OCI-LY3 (cell line): ENCODE data around the gene TTI1.

ENCODE experiments used
- H2AFZ ChIP-seq: fragments of 200-600, 300-600 bp; shearing (Covaris generic); 2 replicates; pipeline ENCODE4 v1.6.0; 2014; ENCODE audit warnings: antibody characterized with exemption, low read depth, low read length
- H3K27ac ChIP-seq: fragments of 200-600, 300-600 bp; sonication (generic); 2 replicates; pipeline ENCODE4 v1.5.1; 2014; ENCODE audit warnings: mild to moderate bottlenecking, low read length, moderate library complexity, mixed read lengths
- H3K27me3 ChIP-seq: fragments of 200-600, 300-600 bp; sonication (generic); 2 replicates; pipeline ENCODE4 v1.6.1; 2014; ENCODE audit warnings: low read depth, low read length, mixed read lengths
- H3K36me3 ChIP-seq: fragments of 200-600, 300-600 bp; sonication (generic); replicated peaks from 2 replicates; pipeline ENCODE3; 2014; ENCODE audit warnings: low read depth, low read length, mixed read lengths
- H3K4me1 ChIP-seq: fragments of 300-600, 200-600 bp; sonication (generic); 2 replicates; pipeline ENCODE4 v1.6.1; 2014; ENCODE audit warnings: low read length, mixed read lengths
- H3K4me2 ChIP-seq: fragments of 200-600, 300-600 bp; sonication (generic); 2 replicates; pipeline ENCODE4 v1.6.1; 2014; ENCODE audit warnings: low read length, mixed read lengths
- H3K4me3 ChIP-seq: fragments of 300-600, 200-600 bp; sonication (generic); 2 replicates; pipeline ENCODE4 v1.5.1; 2014; ENCODE audit warnings: antibody characterized with exemption, mild to moderate bottlenecking, low read length, moderate library complexity
- H3K79me2 ChIP-seq: fragments of 300-600, 200-600 bp; shearing (Covaris generic); 2 replicates; pipeline ENCODE4 v1.6.1; 2014; ENCODE audit warnings: mild to moderate bottlenecking, low read length, mixed read lengths
- H3K9ac ChIP-seq: fragments of 300-600, 200-600 bp; shearing (Covaris generic); 2 replicates; pipeline ENCODE4 v1.6.0; 2014; ENCODE audit warnings: mild to moderate bottlenecking, low read length, moderate library complexity
- H3K9me3 ChIP-seq: fragments of 200-600, 300-600 bp; shearing (Covaris generic); 2 replicates; pipeline ENCODE4 v1.6.1; 2014; ENCODE audit warnings: low read length, mixed read lengths; ENCODE audit not compliant: insufficient read depth
- H4K20me1 ChIP-seq: fragments of 200-600, 300-600 bp; sonication (generic); 2 replicates; pipeline ENCODE4 v1.6.1; 2016; ENCODE audit warnings: low read length, mixed read lengths; ENCODE audit not compliant: insufficient read depth
- EZH2phosphoT487 ChIP-seq: fragments of 200-600 bp; shearing (Covaris generic); IDR thresholded peaks from 2 replicates; pipeline ENCODE4 v1.6.1; 2018; ENCODE audit warnings: antibody characterized with exemption, mixed run types, low read depth
- TF ChIP-seq, protein P1 (sequence below): fragments of 200-600, 300-600 bp; sonication (generic); IDR thresholded peaks from 2 replicates; pipeline ENCODE4 v1.5.1; 2014; ENCODE audit warnings: antibody characterized with exemption, low read length, low read depth

TTI1 gene

GRCh38 chr20:37988306-37988954 is 44.8 kb downstream of the TTI1 start:
- Histone ChIP-seq H3K36me3 (peaks cover 67% of the 10 kb centered on the region), H3K9me3 (no peaks in the 10 kb centered on the region), H3K9ac (no peak overlapping the region), H4K20me1 (peaks cover 7% of the 10 kb centered on the region), H3K4me3 (no peak overlapping the region), H3K27ac (no peak overlapping the region), H2AFZ (no peak overlapping the region), H3K4me2 (no peak overlapping the region), H3K27me3 (no peaks in the 10 kb centered on the region), H3K79me2 (no peaks in the 10 kb centered on the region), H3K4me1 (peaks cover 40% of the 10 kb centered on the region)
- TF ChIP-seq, protein P1, sequence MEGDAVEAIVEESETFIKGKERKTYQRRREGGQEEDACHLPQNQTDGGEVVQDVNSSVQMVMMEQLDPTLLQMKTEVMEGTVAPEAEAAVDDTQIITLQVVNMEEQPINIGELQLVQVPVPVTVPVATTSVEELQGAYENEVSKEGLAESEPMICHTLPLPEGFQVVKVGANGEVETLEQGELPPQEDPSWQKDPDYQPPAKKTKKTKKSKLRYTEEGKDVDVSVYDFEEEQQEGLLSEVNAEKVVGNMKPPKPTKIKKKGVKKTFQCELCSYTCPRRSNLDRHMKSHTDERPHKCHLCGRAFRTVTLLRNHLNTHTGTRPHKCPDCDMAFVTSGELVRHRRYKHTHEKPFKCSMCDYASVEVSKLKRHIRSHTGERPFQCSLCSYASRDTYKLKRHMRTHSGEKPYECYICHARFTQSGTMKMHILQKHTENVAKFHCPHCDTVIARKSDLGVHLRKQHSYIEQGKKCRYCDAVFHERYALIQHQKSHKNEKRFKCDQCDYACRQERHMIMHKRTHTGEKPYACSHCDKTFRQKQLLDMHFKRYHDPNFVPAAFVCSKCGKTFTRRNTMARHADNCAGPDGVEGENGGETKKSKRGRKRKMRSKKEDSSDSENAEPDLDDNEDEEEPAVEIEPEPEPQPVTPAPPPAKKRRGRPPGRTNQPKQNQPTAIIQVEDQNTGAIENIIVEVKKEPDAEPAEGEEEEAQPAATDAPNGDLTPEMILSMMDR = no peak
- TF ChIP-seq EZH2phosphoT487 = no peak

- Histone ChIP-seq H3K4me3 (no peak overlapping the region), H3K4me2 (no peak overlapping the region), H3K36me3 (peaks cover 68% of the 10 kb centered on the region), H4K20me1 (peaks cover 6% of the 10 kb centered on the region), H2AFZ (no peak overlapping the region), H3K27ac (no peak overlapping the region), H3K4me1 (peaks cover 35% of the 10 kb centered on the region), H3K27me3 (no peaks in the 10 kb centered on the region), H3K79me2 (no peaks in the 10 kb centered on the region), H3K9ac (no peak overlapping the region), H3K9me3 (no peaks in the 10 kb centered on the region)
- TF ChIP-seq EZH2phosphoT487 = no peak
- TF ChIP-seq, protein P1 = no peak
Measured at GRCh38 chr20:37987602-37988290, 45.5 kb downstream of the TTI1 start.

- no peak overlapping the region for H3K27ac ChIP-seq
- no peaks in the 10 kb centered on the region for H3K27me3 ChIP-seq
- H4K20me1 ChIP-seq = peaks cover 4% of the 10 kb centered on the region; the same call in 1 of the 2 replicates
- no peaks in the 10 kb centered on the region for H3K9me3 ChIP-seq
- no peak overlapping the region for H3K4me2 ChIP-seq
- H3K36me3 ChIP-seq = peaks cover 66% of the 10 kb centered on the region
- TF ChIP-seq, protein P1 = no peak
- TF ChIP-seq EZH2phosphoT487 = no peak
- no peak overlapping the region for H3K4me3 ChIP-seq
- no peak overlapping the region for H3K9ac ChIP-seq
- H3K79me2 ChIP-seq = no peaks in the 10 kb centered on the region
- H2AFZ ChIP-seq = no peak overlapping the region
- peaks cover 28% of the 10 kb centered on the region for H3K4me1 ChIP-seq
Measured at GRCh38 chr20:37986873-37987601, 46.2 kb downstream of the TTI1 start.
